ENCODE measurements around the gene TMEM92.

TMEM92 gene

GRCh38 chr17:50262001-50262794 lies 12.1 kb upstream of the TMEM92 start:
- no peaks in the 10 kb centered on the region for H3K27me3 ChIP-seq
- no peak overlapping the region for H3K4me3 ChIP-seq
- H3K9me3 ChIP-seq = no peaks in the 10 kb centered on the region
- no peak for TF ChIP-seq Cebpa-rat (IDR thresholded peaks at IDR 0.05)
- H3K4me1 ChIP-seq = peaks cover 19% of the 10 kb centered on the region
- H4K20me1 ChIP-seq = no peaks in the 10 kb centered on the region
- H3K9ac ChIP-seq = no peak overlapping the region
- H3K27ac ChIP-seq = no peak overlapping the region
- H3K36me3 ChIP-seq = no peaks in the 10 kb centered on the region
- H3K4me2 ChIP-seq = no peak overlapping the region

- Histone ChIP-seq H3K4me3 (no peak overlapping the region), H3K9me3 (no peaks in the 10 kb centered on the region), H3K4me2 (no peak overlapping the region), H3K9ac (no peak overlapping the region), H3K27ac (no peak overlapping the region), H3K36me3 (no peaks in the 10 kb centered on the region), H3K27me3 (no peaks in the 10 kb centered on the region), H3K4me1 (peaks cover 17% of the 10 kb centered on the region), H4K20me1 (no peaks in the 10 kb centered on the region)
- no peak for TF ChIP-seq Cebpa-rat (IDR thresholded peaks at IDR 0.05)
Measured at GRCh38 chr17:50263331-50264262, 10.7 kb upstream of the TMEM92 start.

GRCh38 chr17:50264263-50265113 lies 9.8 kb upstream of the TMEM92 start:
- H3K9ac ChIP-seq = no peak overlapping the region
- H3K4me1 ChIP-seq = peaks cover 17% of the 10 kb centered on the region
- H3K4me3 ChIP-seq = no peak overlapping the region
- no peak overlapping the region for H3K27ac ChIP-seq
- H3K4me2 ChIP-seq = no peak overlapping the region
- no peaks in the 10 kb centered on the region for H4K20me1 ChIP-seq
- TF ChIP-seq Cebpa-rat (IDR thresholded peaks at IDR 0.05) = no peak
- no peaks in the 10 kb centered on the region for H3K36me3 ChIP-seq
- no peaks in the 10 kb centered on the region for H3K27me3 ChIP-seq
- no peaks in the 10 kb centered on the region for H3K9me3 ChIP-seq

GRCh38 chr17:50265212-50265611 lies 9.1 kb upstream of the TMEM92 start:
- TF ChIP-seq Cebpa-rat (IDR thresholded peaks at IDR 0.05) = no peak
- Histone ChIP-seq H3K36me3 (no peaks in the 10 kb centered on the region), H3K27ac (no peak overlapping the region), H3K4me3 (no peak overlapping the region), H3K4me1 (peaks cover 17% of the 10 kb centered on the region), H3K9me3 (no peaks in the 10 kb centered on the region), H3K9ac (no peak overlapping the region), H4K20me1 (no peaks in the 10 kb centered on the region), H3K27me3 (no peaks in the 10 kb centered on the region), H3K4me2 (no peak overlapping the region)

GRCh38 chr17:50265690-50266315 lies 8.5 kb upstream of the TMEM92 start:
- Histone ChIP-seq H3K27ac (no peak overlapping the region), H4K20me1 (no peaks in the 10 kb centered on the region), H3K9ac (no peak overlapping the region), H3K27me3 (no peaks in the 10 kb centered on the region), H3K4me2 (0 out of 2 replicates have a peak overlapping the region, but pooled peaks have one; percentile 40), H3K9me3 (no peaks in the 10 kb centered on the region), H3K36me3 (no peaks in the 10 kb centered on the region), H3K4me1 (peaks cover 17% of the 10 kb centered on the region), H3K4me3 (no peak overlapping the region)
- no peak for TF ChIP-seq Cebpa-rat (IDR thresholded peaks at IDR 0.05)

GRCh38 chr17:50266384-50267073 lies 7.7 kb upstream of the TMEM92 start:
- no peak overlapping the region for H3K27ac ChIP-seq
- H3K4me3 ChIP-seq = no peak overlapping the region
- no peaks in the 10 kb centered on the region for H3K36me3 ChIP-seq
- H3K9me3 ChIP-seq = no peaks in the 10 kb centered on the region
- peaks cover 17% of the 10 kb centered on the region for H3K4me1 ChIP-seq
- no peaks in the 10 kb centered on the region for H3K27me3 ChIP-seq
- H4K20me1 ChIP-seq = no peaks in the 10 kb centered on the region
- H3K9ac ChIP-seq = no peak overlapping the region
- TF ChIP-seq Cebpa-rat (IDR thresholded peaks at IDR 0.05) = no peak
- peak overlapping the region; percentile 40 for H3K4me2 ChIP-seq

GRCh38 chr17:50267074-50267841 lies 7.0 kb upstream of the TMEM92 start:
- Histone ChIP-seq H3K9me3 (no peaks in the 10 kb centered on the region), H3K27me3 (peaks cover 3% of the 10 kb centered on the region; the same call in 1 of the 2 replicates), H3K4me3 (no peak overlapping the region), H3K27ac (no peak overlapping the region), H3K4me1 (peaks cover 17% of the 10 kb centered on the region), H3K4me2 (peak overlapping the region; percentile 40), H4K20me1 (no peaks in the 10 kb centered on the region), H3K36me3 (no peaks in the 10 kb centered on the region), H3K9ac (no peak overlapping the region)
- TF ChIP-seq Cebpa-rat (IDR thresholded peaks at IDR 0.05) = no peak

GRCh38 chr17:50268026-50268425 lies 6.2 kb upstream of the TMEM92 start:
- peaks cover 24% of the 10 kb centered on the region for H3K4me1 ChIP-seq
- no peak overlapping the region for H3K9ac ChIP-seq
- H3K4me2 ChIP-seq = no peak overlapping the region
- no peaks in the 10 kb centered on the region for H4K20me1 ChIP-seq
- H3K27me3 ChIP-seq = peaks cover 11% of the 10 kb centered on the region; the same call in 1 of the 2 replicates
- H3K9me3 ChIP-seq = no peaks in the 10 kb centered on the region
- H3K27ac ChIP-seq = no peak overlapping the region
- no peaks in the 10 kb centered on the region for H3K36me3 ChIP-seq
- no peak for TF ChIP-seq Cebpa-rat (IDR thresholded peaks at IDR 0.05)
- H3K4me3 ChIP-seq = no peak overlapping the region
